Immature natural killer cell (primary cell): ENCODE results near the gene COPA. TPM values are rescaled to one million over a fixed set of nuclear protein-coding genes. Genes with fewer than 3 reads are reported as not detected.
A peak's percentile ranks its signal among the peaks of the same experiment; 100 is the strongest.

ENCODE experiments used
- DNase-seq, 3 donors: peaks; one replicate each; pipeline ENCODE4 v3.0.0; 2022; ENCODE audit warnings: mixed read lengths in 1 of 3
- H3K27ac Mint-ChIP-seq, 6 donors: one replicate each; pipeline ENCODE4 v1.8.0; 2020; ENCODE audit warnings: mixed read lengths in 6 of 6, mild to moderate bottlenecking in 5 of 6, inconsistent platforms in 4 of 6, moderate library complexity in 3 of 6
- H3K27me3 Mint-ChIP-seq, 3 donors: one replicate each; pipeline ENCODE4 v1.8.0; 2020 to 2021; ENCODE audit warnings: low read depth in 3 of 3, mild to moderate bottlenecking in 3 of 3, mixed read lengths in 3 of 3, moderate library complexity in 3 of 3, inconsistent platforms in 1 of 3
- H3K36me3 Mint-ChIP-seq, 3 donors: one replicate each; pipeline ENCODE4 v1.8.0; 2020; ENCODE audit warnings: mixed read lengths in 3 of 3, inconsistent platforms in 2 of 3, mild to moderate bottlenecking in 2 of 3
- H3K4me1 Mint-ChIP-seq, 2 donors: one replicate each; pipeline ENCODE4 v1.8.0; 2020; ENCODE audit warnings: inconsistent platforms in 2 of 2, mild to moderate bottlenecking in 2 of 2, mixed read lengths in 2 of 2, moderate library complexity in 1 of 2
- H3K4me3 Mint-ChIP-seq, 5 donors: one replicate each; pipeline ENCODE4 v1.8.0; 2020; ENCODE audit warnings: mild to moderate bottlenecking in 5 of 5, mixed read lengths in 5 of 5, inconsistent platforms in 3 of 5, moderate library complexity in 3 of 5
- H3K9me3 Mint-ChIP-seq, 6 donors: one replicate each; pipeline ENCODE4 v1.8.0; 2020; ENCODE audit warnings: mild to moderate bottlenecking in 6 of 6, mixed read lengths in 6 of 6, inconsistent platforms in 4 of 6, moderate library complexity in 3 of 6
- polyA plus RNA-seq, 3 donors: library from polyadenylated mRNA; unstranded; fragments of 300-500 nt; fragmentation: Illumina TruSeq; gene quantifications; one replicate each; pipeline ENCODE4 v1.2.3, GENCODE V29; 2021

The COPA gene
- polyA plus RNA-seq, 3 donors from 2014 or later: 114 to 175 (median 143) TPM

DNA sequence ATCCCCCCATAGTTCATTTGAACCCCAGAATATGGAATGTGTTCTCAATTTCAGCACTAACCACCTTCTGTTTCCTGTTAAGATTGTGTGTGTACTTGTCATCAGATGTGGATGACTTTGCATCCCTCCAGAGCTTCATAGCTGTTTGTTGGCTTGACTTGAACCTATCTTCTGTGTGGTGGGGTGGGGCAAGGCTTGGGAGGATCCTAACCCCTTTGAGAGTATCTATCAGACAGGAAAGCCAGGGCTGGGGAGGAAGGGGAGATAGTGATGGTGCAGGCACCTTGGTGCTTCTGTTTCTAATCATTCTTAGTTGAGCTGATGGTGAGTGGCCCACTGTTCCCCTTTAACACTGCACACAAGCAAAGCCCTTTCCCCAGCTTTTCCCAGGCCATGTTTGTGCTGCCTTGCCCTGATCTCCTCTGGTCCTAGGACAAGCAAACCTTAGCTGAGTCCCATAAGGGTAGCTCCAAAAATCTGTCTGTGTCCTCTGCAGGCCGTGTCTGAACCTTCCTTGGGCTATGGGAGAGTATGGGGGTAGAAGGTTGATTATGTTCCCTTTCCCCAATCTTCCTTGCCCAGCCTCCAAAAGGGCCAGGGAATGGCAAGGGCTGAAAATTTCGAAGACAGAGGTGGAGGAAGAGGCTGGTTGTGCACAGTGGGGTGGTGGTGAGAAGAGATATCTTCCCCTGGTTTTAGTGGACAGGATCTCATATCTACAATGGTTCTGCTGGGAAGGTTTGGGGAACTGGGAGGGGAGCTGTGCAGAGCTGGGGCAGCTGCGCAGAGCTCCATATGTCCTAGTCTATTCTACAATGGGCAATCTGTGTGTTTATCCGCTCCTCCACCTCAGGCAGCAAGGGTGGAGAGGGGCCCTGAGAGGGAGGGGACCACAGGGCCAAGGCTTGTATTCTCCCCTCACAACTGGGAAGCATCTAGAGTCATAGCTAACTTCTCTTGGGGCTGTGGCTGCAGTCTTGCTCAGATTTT lies 25.2 kb upstream of the COPA start:
- Mint-ChIP-seq H3K9me3 (no peaks in the 10 kb centered on the region), H3K27ac (peak overlapping the region in 2 of 6 donors; percentile 5 to 44), H3K4me1 (no peaks in the 10 kb centered on the region), H3K4me3 (no peak overlapping the region), H3K36me3 (no peaks in the 10 kb centered on the region), H3K27me3 (peaks cover 0 to 4% (median 4%) of the 10 kb centered on the region in 3 donors)
- DNase-seq: no peak

DNA sequence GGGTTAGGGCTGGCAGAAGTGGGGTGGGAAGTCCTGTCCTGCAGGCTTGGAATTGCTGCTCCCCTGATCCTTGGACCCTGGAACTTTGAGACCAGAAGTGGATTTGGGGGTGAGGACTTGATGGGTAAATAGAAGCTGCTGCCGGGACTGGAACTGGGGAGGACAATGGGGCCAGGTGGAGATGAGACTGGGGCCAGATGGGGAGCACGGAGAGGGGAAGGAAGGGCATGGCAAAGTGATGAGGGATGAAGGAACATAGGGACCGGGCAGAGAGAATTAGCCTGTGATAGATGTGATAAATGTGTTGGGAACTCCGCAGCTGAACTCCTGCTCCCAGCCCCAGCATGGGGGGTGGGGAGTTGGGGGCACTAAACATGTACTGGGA lies 24.5 kb upstream of the COPA start:
- H3K27ac Mint-ChIP-seq: peak overlapping the region in 1 of 6 donors; percentile 44
- H3K4me1 Mint-ChIP-seq: no peaks in the 10 kb centered on the region
- no peaks in the 10 kb centered on the region for H3K9me3 Mint-ChIP-seq
- no peaks in the 10 kb centered on the region for H3K36me3 Mint-ChIP-seq
- H3K4me3 Mint-ChIP-seq: no peak overlapping the region
- H3K27me3 Mint-ChIP-seq: peaks cover 0 to 4% (median 4%) of the 10 kb centered on the region in 3 donors
- no peak for DNase-seq

- no peak within 1 kb of the TSS for H3K4me3 Mint-ChIP-seq
- no peaks in the 10 kb centered on the region for H3K9me3 Mint-ChIP-seq
- no peaks in the 10 kb centered on the region for H3K4me1 Mint-ChIP-seq
- no peak for DNase-seq
- peaks cover 0 to 4% (median 4%) of the 10 kb centered on the region in 3 donors for H3K27me3 Mint-ChIP-seq
- H3K27ac Mint-ChIP-seq: peak within 1 kb of the TSS in 1 of 6 donors; percentile 44
- H3K36me3 Mint-ChIP-seq: no peaks in the 10 kb centered on the region
Measured at GRCh38 chr1:160366731-160367515, 23.9 kb upstream of the COPA start, which contains the start of gene NHLH1. NHLH1 (plus strand) TSS chr1:160367071; CDS start chr1:160370732, 3,661 bp downstream.

DNA sequence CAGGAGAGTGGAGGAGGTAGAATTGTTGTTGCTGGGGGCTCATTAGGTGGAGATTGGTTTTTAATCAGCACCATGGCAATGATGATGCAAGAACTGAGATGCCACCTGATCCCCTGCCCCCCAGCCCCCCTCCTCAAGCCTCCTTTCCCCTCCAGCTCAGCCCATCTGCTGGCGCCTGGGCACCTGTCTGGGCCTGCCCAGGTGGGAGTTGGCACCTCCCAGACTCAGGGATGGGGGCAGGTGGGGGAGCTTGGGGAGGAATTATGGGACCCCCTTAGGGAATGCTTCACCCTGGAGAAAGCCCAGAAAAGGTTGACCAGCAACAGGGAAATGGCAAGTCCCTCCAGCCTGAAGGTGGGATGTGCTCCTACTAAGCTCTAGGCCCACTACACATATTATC lies 22.3 kb upstream of the COPA start:
- peaks cover 3 to 9% (median 5%) of the 10 kb centered on the region in 3 donors for H3K36me3 Mint-ChIP-seq

DNA sequence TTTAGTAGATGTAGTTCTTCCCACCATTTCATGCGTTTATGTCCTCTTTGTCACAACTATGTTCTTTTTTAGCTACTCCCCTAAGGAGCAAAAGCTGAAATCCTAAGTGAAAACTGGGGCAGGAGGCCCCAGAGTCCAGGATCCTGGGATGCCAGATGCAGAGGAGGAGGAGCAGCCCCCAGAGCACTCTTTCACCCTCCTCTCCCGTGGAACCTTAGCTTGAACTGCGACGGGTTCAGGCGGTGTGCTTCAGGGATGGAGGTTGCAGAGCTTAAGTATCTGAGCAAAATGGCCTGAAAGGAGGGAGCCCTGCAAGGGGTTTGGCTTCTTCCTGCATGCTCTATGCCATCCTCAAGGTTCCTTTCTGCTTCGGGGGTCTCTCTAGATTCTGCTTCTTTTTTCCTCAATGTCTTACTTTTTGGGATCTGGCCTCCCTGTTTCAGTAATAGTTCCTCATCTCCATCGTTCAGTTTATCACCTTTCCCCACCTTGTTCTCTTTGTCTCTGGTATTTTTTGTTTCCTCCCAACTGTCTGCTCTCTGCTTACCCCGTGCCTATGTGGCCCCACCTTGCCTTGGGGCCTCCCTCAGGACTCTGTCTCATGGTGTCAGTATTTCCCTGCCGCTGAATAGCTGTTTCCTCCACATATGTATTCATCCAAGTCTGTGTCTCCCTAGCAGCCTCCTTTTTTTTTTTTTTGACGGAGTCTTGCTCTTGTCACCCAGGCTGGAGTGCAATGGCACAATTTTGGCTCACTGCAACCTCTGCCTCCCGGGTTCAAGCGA lies 21.1 kb upstream of the COPA start:
- Mint-ChIP-seq H3K4me1 (no peaks in the 10 kb centered on the region), H3K36me3 (peaks cover 3 to 10% (median 5%) of the 10 kb centered on the region in 3 donors), H3K9me3 (no peaks in the 10 kb centered on the region), H3K27me3 (no peaks in the 10 kb centered on the region), H3K4me3 (no peak overlapping the region), H3K27ac (peak overlapping the region in 2 of 6 donors; percentile 51 to 73)
- no peak for DNase-seq

More for the DNA sequence above, 22.3 kb upstream of the COPA start:
- H3K27me3 Mint-ChIP-seq: peaks cover 0 to 4% (median 0%) of the 10 kb centered on the region in 3 donors
- DNase-seq: no peak
- H3K4me3 Mint-ChIP-seq: no peak overlapping the region
- no peaks in the 10 kb centered on the region for H3K4me1 Mint-ChIP-seq
- H3K9me3 Mint-ChIP-seq: no peaks in the 10 kb centered on the region
- no peak overlapping the region for H3K27ac Mint-ChIP-seq

DNA sequence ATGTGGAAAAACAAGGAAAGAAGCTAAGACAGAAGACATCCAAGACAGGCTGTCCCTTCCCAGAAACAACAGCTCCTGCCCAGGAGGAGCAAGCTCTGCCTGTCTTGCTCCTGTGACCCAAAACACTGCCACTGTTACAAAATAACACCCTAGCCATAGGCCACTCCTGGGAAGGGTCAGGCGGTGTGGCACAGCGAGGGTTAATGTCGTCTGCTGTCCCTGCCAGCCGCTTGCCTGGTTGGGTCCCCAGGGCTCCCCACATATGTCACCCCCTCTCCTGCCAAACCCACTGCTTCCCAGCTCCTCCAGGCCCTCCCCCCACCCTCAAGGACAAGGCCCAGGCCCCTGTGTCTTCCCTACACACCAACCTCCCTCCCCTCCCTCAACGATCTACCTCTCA lies 20.0 kb upstream of the COPA start:
- Mint-ChIP-seq H3K27ac (peak overlapping the region in 1 of 6 donors; percentile 55), H3K4me1 (no peaks in the 10 kb centered on the region), H3K36me3 (peaks cover 3 to 19% (median 15%) of the 10 kb centered on the region in 3 donors), H3K9me3 (no peaks in the 10 kb centered on the region), H3K4me3 (no peak overlapping the region), H3K27me3 (no peaks in the 10 kb centered on the region)
- DNase-seq: no peak

- H3K36me3 Mint-ChIP-seq: peaks cover 3 to 24% (median 16%) of the 10 kb centered on the region in 3 donors
- no peaks in the 10 kb centered on the region for H3K4me1 Mint-ChIP-seq
- DNase-seq: no peak
- no peaks in the 10 kb centered on the region for H3K9me3 Mint-ChIP-seq
- peak overlapping the region in 2 of 6 donors; percentile 8 to 55 for H3K27ac Mint-ChIP-seq
- no peaks in the 10 kb centered on the region for H3K27me3 Mint-ChIP-seq
- no peak overlapping the region for H3K4me3 Mint-ChIP-seq
Measured at GRCh38 chr1:160362168-160362957, 19.3 kb upstream of the COPA start.

GRCh38 chr1:160361814-160362167 lies 18.7 kb upstream of the COPA start:
- Mint-ChIP-seq H3K4me1 (no peaks in the 10 kb centered on the region), H3K27me3 (no peaks in the 10 kb centered on the region), H3K36me3 (peaks cover 3 to 28% (median 22%) of the 10 kb centered on the region in 3 donors), H3K4me3 (no peak overlapping the region), H3K9me3 (no peaks in the 10 kb centered on the region), H3K27ac (no peak overlapping the region)
- DNase-seq: no peak

DNA sequence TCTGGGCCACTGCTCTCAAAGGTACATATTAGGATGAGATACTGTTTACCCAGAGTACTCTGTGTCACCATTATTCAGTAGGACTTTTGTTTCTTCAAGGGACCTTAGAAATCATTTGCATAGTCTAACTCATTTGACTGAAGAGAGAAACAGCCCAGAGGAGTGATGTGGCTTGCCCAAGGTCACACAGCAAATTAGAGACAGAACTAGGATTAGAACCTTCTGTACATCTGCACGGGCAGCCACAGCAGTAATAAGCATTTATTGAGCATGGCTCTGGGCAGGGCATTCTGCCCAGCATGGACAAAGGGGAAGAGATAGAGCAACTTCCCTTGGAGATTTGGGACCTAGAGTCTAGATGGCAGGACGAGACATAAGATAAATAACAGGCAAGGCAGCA lies 18.1 kb upstream of the COPA start:
- no peak for DNase-seq
- Mint-ChIP-seq H3K27ac (peak overlapping the region in 1 of 6 donors; percentile 31), H3K27me3 (no peaks in the 10 kb centered on the region), H3K9me3 (no peaks in the 10 kb centered on the region), H3K4me1 (no peaks in the 10 kb centered on the region), H3K36me3 (peaks cover 3 to 34% (median 27%) of the 10 kb centered on the region in 3 donors), H3K4me3 (no peak overlapping the region)

DNA sequence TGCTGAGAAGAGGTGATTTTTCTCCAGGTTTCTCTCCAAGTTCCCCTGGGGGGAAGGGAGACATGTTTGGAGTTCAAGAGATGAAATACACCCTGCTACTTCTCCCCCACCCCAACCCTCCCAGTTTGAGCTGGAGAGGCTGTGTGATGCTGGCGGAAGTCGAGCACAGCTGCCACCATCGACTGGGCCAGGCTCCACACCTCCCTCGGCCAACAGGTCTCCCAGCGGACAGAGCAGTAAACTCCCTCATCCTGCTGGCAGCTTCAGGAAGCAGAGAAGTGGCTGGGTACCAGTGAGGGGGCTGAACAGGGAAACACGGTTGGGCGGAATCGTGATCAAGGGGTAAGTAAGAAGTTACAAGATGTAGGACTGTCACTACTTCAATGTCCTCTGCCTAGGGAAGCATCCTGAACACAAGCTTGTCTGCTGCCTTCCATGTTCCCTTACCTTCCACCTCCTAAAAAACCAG lies 17.2 kb upstream of the COPA start:
- H3K9me3 Mint-ChIP-seq: no peaks in the 10 kb centered on the region
- peak overlapping the region in 1 of 6 donors; percentile 15 for H3K27ac Mint-ChIP-seq
- DNase-seq: no peak

DNA sequence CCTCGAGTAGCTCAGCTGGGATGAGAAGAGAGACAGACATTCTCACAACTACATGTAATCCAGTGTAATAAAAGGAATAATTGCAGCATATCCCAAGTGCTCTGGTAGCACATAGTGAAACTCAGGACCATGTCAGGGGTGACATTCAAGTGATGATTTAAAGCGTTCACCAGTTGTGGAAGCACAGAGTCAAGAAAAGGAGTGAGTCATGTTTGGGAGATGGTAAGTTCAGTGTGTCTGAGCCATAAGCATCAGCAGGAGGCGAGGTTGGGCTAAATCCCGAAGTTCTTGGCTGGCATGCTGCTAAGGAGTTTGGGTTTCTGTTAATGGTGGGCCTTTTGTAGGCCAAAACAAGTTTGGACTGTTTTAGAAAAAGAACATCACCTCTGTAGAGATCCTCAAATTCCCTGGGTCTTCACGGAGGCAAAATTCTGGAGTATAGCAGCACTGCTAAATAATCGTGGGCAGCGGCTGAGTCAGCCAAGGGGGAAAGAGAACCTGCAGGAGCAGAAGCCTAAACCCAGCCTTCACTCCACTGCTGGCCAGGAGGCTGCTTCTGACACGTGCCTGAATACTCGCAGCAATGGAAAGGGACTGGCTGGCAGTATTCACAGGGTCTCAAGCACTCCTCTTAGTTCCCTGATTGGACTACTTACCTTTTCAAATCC lies 16.6 kb upstream of the COPA start:
- no peak for DNase-seq
- Mint-ChIP-seq H3K36me3 (peaks cover 8 to 44% (median 37%) of the 10 kb centered on the region in 3 donors), H3K27ac (peak overlapping the region in 1 of 6 donors; percentile 83), H3K9me3 (no peaks in the 10 kb centered on the region), H3K4me1 (no peaks in the 10 kb centered on the region), H3K4me3 (no peak overlapping the region), H3K27me3 (no peaks in the 10 kb centered on the region)

More for the DNA sequence above, 17.2 kb upstream of the COPA start:
- no peaks in the 10 kb centered on the region for H3K4me1 Mint-ChIP-seq
- H3K36me3 Mint-ChIP-seq: peaks cover 6 to 40% (median 34%) of the 10 kb centered on the region in 3 donors
- no peak overlapping the region for H3K4me3 Mint-ChIP-seq
- H3K27me3 Mint-ChIP-seq: no peaks in the 10 kb centered on the region

DNA sequence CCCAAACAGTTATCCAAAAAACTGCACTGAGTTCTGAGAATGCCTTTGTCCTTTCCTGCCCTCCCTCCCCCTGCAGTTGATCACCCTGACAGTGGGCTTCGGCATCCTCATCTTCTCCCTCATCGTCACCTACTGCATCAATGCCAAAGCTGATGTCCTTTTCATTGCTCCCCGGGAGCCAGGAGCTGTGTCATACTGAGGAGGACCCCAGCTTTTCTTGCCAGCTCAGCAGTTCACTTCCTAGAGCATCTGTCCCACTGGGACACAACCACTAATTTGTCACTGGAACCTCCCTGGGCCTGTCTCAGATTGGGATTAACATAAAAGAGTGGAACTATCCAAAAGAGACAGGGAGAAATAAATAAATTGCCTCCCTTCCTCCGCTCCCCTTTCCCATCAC lies 15.0 kb upstream of the COPA start:
- Mint-ChIP-seq H3K4me3 (no peak overlapping the region), H3K9me3 (no peaks in the 10 kb centered on the region), H3K4me1 (no peaks in the 10 kb centered on the region), H3K36me3 (peaks cover 16 to 58% (median 49%) of the 10 kb centered on the region in 3 donors), H3K27ac (peak overlapping the region in 1 of 6 donors; percentile 8), H3K27me3 (no peaks in the 10 kb centered on the region)
- DNase-seq: no peak
